ENCODE data around the gene ACP1.

The ACP1 gene

GRCh38 chr2:322326-322725 lies 57.6 kb downstream of the ACP1 start:
- in situ Hi-C loops (cut with MboI; ENCODE audit: low sequenced_read_pairs, unreplicated experiment), result no loop called here
- TF ChIP-seq CTCF (IDR thresholded peaks at IDR 0.05; ENCODE audit: borderline replicate concordance, control extremely low read depth, extremely low read depth, insufficient read depth, missing control alignments), result no peak
- no peak for DNase-seq (ENCODE audit: low spot score)

GRCh38 chr2:323035-323434 lies 58.3 kb downstream of the ACP1 start:
- in situ Hi-C loops (cut with MboI; ENCODE audit: low sequenced_read_pairs, unreplicated experiment), result no loop called here
- no peak for TF ChIP-seq CTCF (IDR thresholded peaks at IDR 0.05; ENCODE audit: borderline replicate concordance, control extremely low read depth, extremely low read depth, insufficient read depth, missing control alignments)
- no peak for DNase-seq (ENCODE audit: low spot score)
